Measurements from ENCODE around the gene HSPG2. TPM values are rescaled to one million over a fixed set of nuclear protein-coding genes. Genes with fewer than 3 reads are reported as not detected.
A peak's percentile ranks its signal among the peaks of the same experiment; 100 is the strongest.

HSPG2 gene
- total and polyA plus RNA-seq, 2 of the 13 experiments (the other 11 are each of a cell fraction or from before 2014, with no cell fraction given): 9.1 to 13.1 TPM

DNA sequence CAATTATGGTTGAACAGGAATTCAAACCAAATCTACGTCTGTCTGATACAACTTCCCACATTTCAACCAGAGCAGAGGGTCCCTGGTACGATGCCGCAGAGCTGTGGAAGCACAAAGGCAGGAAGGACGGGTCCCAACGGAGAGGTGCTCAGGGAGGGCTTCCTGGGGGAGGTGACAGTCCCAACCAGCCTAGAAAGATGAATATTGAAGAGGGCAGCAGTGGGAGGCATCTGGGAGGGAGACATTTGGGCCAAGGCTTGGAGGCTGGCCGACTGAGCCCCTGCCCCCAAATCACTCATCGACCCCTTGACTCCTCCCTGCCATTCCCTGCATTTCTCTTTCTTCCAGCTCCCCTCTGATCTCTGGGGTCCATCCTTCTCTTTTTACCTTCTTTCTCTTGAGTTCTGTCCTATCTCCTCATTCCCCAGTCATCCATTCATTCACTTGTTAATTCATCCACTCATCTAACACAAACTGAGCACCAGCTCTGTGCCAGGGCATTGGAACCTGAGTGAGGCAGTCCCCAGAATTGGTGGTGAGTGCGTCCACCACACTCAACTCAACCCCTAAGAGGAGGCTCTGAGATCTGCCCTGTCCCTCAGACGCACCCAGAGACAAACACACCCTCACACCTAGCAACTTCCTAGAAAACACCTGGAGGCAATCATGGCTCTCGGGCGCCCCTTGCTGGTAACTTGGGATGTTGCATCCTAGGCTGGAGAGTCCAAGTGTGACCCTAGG lies 26.5 kb upstream of the HSPG2 start:
- no peaks in the 10 kb centered on the region for H3K79me2 ChIP-seq (ENCODE audit: insufficient read depth, low read length)
- WGBS (ENCODE audit: low lambda C conversion rate): 52% methylated on average over 9 of the region's 11 CpGs
- peaks cover 39% of the 10 kb centered on the region for H3K4me1 ChIP-seq (ENCODE audit: insufficient read depth, low read length)
- no peak overlapping the region for H3K9ac ChIP-seq (ENCODE audit: insufficient read depth, low read depth, low read length)
- H3K36me3 ChIP-seq (replicated peaks in 1 of 2; ENCODE audit: control insufficient read depth in 1 of 2, insufficient read depth in 2 of 2, low read length in 2 of 2): no peaks in the 10 kb centered on the region
- no peak overlapping the region for H2AFZ ChIP-seq (ENCODE audit: low read length)
- peak; percentile 88 for ATAC-seq
- no peaks in the 10 kb centered on the region for H3K27me3 ChIP-seq (ENCODE audit: control insufficient read depth in 1 of 2, insufficient read depth in 2 of 2, low read length in 2 of 2)
- intact Hi-C loops (cut with micrococcal nuclease; ENCODE audit: unreplicated experiment) (loop anchor here (1.0 kb wide), 1 partner anchor 181 kb away; no protein-coding TSS in a partner anchor), in situ Hi-C loops (cut with HindIII; ENCODE audit: extremely low pct_ligation_motif_present, low pct_unique_long_range_greater_than_20kb) (loop anchor here (10.0 kb wide), 1 partner anchor 259 kb away; no protein-coding TSS in a partner anchor)
- ChIA-PET POLR2A (no interaction called here), CTCF (ENCODE audit: low intra/inter-chr PET ratio, low total read pairs) (interaction anchor here (0.8 to 1.3 kb wide), 3 partner anchors 16 to 260 kb away, joined by 3 to 8 read pairs (median 3); no protein-coding TSS in a partner anchor)
- H3K4me2 ChIP-seq (ENCODE audit: low read depth, low read length): no peak overlapping the region
- no peak overlapping the region for H3K4me3 ChIP-seq (replicated peaks in 1 of 3; ENCODE audit: insufficient read depth in 1 of 3, low read depth in 2 of 3, low read length in 3 of 3)
- DNase-seq (ENCODE audit: low spot score): peak; percentile 65
- H3K9me3 ChIP-seq (ENCODE audit: low read length): no peaks in the 10 kb centered on the region
- no peaks in the 10 kb centered on the region for H4K20me1 ChIP-seq (ENCODE audit: insufficient read depth, low read length)
- H3K27ac ChIP-seq (ENCODE audit: extremely low read length, insufficient read depth, low read length): no peak overlapping the region
- no TSS peak for BruUV-seq (replicated peaks)
- peak; percentile 56 for FAIRE-seq
- no peak for TF ChIP-seq IKZF4 (CRISPR knock-in tag; IDR thresholded peaks at IDR 0.05; ENCODE audit: borderline replicate concordance, low read depth, not compliant biosample characterization)
- TF ChIP-seq, protein P1, sequence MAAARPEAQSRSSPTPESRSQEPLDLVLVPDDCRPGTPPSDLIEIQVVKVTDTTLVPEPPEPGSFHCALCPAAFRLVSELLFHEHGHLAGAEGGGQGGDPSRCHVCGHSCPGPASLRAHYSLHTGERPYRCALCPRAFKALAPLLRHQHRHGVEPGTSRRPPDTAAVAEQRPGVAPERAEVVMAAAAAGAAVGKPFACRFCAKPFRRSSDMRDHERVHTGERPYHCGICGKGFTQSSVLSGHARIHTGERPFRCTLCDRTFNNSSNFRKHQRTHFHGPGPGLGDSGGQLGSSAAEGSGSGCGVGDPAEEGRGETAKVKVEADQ (CRISPR knock-in tag; IDR thresholded peaks at IDR 0.05; ENCODE audit: borderline replicate concordance): no peak
- TF ChIP-seq, protein P2, sequence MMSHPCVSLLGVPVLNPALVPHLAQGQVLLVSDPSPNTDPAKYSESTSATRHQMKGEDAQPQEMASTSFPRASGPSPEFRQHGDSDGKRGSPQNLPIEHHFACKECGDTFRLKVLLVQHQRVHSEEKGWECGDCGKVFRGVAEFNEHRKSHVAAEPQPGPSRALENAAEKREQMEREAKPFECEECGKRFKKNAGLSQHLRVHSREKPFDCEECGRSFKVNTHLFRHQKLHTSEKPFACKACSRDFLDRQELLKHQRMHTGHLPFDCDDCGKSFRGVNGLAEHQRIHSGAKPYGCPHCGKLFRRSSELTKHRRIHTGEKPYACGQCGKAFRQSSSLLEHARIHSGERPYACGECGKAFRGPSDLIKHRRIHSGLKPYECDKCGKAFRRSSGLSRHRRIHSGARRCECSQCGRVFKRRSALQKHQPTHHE (CRISPR knock-in tag; IDR thresholded peaks at IDR 0.05; ENCODE audit: borderline replicate concordance): no peak
- TF ChIP-seq NR3C1 (CRISPR knock-in tag; IDR thresholded peaks at IDR 0.05): no peak
- TF ChIP-seq, protein P3, sequence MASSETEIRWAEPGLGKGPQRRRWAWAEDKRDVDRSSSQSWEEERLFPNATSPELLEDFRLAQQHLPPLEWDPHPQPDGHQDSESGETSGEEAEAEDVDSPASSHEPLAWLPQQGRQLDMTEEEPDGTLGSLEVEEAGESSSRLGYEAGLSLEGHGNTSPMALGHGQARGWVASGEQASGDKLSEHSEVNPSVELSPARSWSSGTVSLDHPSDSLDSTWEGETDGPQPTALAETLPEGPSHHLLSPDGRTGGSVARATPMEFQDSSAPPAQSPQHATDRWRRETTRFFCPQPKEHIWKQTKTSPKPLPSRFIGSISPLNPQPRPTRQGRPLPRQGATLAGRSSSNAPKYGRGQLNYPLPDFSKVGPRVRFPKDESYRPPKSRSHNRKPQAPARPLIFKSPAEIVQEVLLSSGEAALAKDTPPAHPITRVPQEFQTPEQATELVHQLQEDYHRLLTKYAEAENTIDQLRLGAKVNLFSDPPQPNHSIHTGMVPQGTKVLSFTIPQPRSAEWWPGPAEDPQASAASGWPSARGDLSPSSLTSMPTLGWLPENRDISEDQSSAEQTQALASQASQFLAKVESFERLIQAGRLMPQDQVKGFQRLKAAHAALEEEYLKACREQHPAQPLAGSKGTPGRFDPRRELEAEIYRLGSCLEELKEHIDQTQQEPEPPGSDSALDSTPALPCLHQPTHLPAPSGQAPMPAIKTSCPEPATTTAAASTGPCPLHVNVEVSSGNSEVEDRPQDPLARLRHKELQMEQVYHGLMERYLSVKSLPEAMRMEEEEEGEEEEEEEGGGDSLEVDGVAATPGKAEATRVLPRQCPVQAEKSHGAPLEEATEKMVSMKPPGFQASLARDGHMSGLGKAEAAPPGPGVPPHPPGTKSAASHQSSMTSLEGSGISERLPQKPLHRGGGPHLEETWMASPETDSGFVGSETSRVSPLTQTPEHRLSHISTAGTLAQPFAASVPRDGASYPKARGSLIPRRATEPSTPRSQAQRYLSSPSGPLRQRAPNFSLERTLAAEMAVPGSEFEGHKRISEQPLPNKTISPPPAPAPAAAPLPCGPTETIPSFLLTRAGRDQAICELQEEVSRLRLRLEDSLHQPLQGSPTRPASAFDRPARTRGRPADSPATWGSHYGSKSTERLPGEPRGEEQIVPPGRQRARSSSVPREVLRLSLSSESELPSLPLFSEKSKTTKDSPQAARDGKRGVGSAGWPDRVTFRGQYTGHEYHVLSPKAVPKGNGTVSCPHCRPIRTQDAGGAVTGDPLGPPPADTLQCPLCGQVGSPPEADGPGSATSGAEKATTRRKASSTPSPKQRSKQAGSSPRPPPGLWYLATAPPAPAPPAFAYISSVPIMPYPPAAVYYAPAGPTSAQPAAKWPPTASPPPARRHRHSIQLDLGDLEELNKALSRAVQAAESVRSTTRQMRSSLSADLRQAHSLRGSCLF (CRISPR knock-in tag; IDR thresholded peaks at IDR 0.05; ENCODE audit: borderline replicate concordance): no peak
- 0 out of 2 replicates have a peak, but pooled peaks have one; percentile 15 for TF ChIP-seq GATAD1 (CRISPR knock-in tag; IDR thresholded peaks at IDR 0.05)
- TF ChIP-seq, protein P4, sequence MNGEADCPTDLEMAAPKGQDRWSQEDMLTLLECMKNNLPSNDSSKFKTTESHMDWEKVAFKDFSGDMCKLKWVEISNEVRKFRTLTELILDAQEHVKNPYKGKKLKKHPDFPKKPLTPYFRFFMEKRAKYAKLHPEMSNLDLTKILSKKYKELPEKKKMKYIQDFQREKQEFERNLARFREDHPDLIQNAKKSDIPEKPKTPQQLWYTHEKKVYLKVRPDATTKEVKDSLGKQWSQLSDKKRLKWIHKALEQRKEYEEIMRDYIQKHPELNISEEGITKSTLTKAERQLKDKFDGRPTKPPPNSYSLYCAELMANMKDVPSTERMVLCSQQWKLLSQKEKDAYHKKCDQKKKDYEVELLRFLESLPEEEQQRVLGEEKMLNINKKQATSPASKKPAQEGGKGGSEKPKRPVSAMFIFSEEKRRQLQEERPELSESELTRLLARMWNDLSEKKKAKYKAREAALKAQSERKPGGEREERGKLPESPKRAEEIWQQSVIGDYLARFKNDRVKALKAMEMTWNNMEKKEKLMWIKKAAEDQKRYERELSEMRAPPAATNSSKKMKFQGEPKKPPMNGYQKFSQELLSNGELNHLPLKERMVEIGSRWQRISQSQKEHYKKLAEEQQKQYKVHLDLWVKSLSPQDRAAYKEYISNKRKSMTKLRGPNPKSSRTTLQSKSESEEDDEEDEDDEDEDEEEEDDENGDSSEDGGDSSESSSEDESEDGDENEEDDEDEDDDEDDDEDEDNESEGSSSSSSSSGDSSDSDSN (CRISPR knock-in tag; IDR thresholded peaks at IDR 0.05): no peak
- TF ChIP-seq, protein P5, sequence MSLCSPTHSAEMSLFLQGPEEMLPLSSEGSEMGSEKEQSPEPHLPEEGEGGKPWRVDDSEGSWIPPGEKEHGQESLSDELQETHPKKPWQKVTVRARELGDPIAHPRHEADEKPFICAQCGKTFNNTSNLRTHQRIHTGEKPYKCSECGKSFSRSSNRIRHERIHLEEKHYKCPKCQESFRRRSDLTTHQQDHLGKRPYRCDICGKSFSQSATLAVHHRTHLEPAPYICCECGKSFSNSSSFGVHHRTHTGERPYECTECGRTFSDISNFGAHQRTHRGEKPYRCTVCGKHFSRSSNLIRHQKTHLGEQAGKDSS (CRISPR knock-in tag; IDR thresholded peaks at IDR 0.05; ENCODE audit: borderline replicate concordance, low read depth): no peak
- TF ChIP-seq ZSCAN12 (CRISPR knock-in tag; IDR thresholded peaks at IDR 0.05): no peak
- peak; percentile 99 for TF ChIP-seq STAG1 (CRISPR knock-in tag; IDR thresholded peaks at IDR 0.05)
